ENCODE data around the gene IGFBPL1.

- no peak for TF ChIP-seq CTCF (IDR thresholded peaks at IDR 0.05)
- no peak for TF ChIP-seq POLR2A (IDR thresholded peaks at IDR 0.05)
Observed at GRCh38 chr9:38373679-38374078, 50.6 kb downstream of the IGFBPL1 start.

All from suprapubic skin (tissue), 3 donors.